CD4-positive, alpha-beta T cell (primary cell): ENCODE measurements around the gene OLFM1. TPM values are rescaled to one million over a fixed set of nuclear protein-coding genes. Genes with fewer than 3 reads are reported as not detected.

Source experiments
- ATAC-seq: fragments of 200-7000 bp; cut with Tn5 transposase; one replicate; pipeline ENCODE4 v1.10.0; 2022; ENCODE audit warnings: mild to moderate bottlenecking; ENCODE audit not compliant: poor library complexity
- CTCF ChIA-PET: fragments of 350-600 bp; sonication (Branson Sonifier 250); formaldehyde crosslinking; loops from one replicate; lab custom pipeline; 2021; ENCODE audit warnings: antibody characterized with exemption, inconsistent platforms; lab: Charles Lee
- POLR2A ChIA-PET: fragments of 350-600 bp; sonication (Branson Sonifier 250); formaldehyde crosslinking; loops from one replicate; lab custom pipeline; 2021; ENCODE audit warnings: antibody characterized with exemption, inconsistent platforms; lab: Charles Lee
- DNase-seq, 14 experiments: peaks; one replicate each; pipeline ENCODE4 v3.0.0-alpha.2; 2013 to 2020; ENCODE audit warnings: mixed read lengths in 2 of 14
- H3K27ac ChIP-seq, 2 donors: one replicate each; pipeline versions ENCODE4 v1.5.1 to v1.7.0; 2013; ENCODE audit warnings: low read length in 2 of 2, low read depth in 1 of 2, mild to moderate bottlenecking in 1 of 2
- H3K27me3 ChIP-seq, 2 experiments: 1 replicate in 1 of 2; 2 replicates in 1 of 2; pipeline versions ENCODE4 v1.6.1 to v1.7.0; 2013; ENCODE audit warnings: low read length in 2 of 2, control low read depth in 1 of 2, mild to moderate bottlenecking in 1 of 2, moderate library complexity in 1 of 2; ENCODE audit not compliant: insufficient read depth in 2 of 2, control insufficient read depth in 1 of 2
- H3K36me3 ChIP-seq: one replicate; pipeline ENCODE4 v1.6.1; 2013; ENCODE audit warnings: low read length, control low read depth; ENCODE audit not compliant: insufficient read depth
- H3K4me1 ChIP-seq: one replicate; pipeline ENCODE4 v1.6.1; 2013; ENCODE audit warnings: low read length, control low read depth; ENCODE audit not compliant: insufficient read depth
- H3K4me3 ChIP-seq: one replicate; pipeline ENCODE4 v1.5.1; 2013; ENCODE audit warnings: mild to moderate bottlenecking, low read length, moderate library complexity
- H3K9me3 ChIP-seq, 2 experiments: 1 replicate in 1 of 2; 2 replicates in 1 of 2; pipeline versions ENCODE4 v1.6.1 to v1.7.0; 2013; ENCODE audit warnings: low read length in 2 of 2, mild to moderate bottlenecking in 2 of 2, control low read depth in 1 of 2, moderate library complexity in 1 of 2; ENCODE audit not compliant: control insufficient read depth in 1 of 2, insufficient read depth in 1 of 2
- H3K27ac Mint-ChIP-seq: one replicate; pipeline ENCODE4 v1.8.0; 2020; ENCODE audit warnings: mixed read lengths
- H3K27me3 Mint-ChIP-seq: one replicate; pipeline ENCODE4 v1.8.0; 2021; ENCODE audit warnings: mixed read lengths
- H3K36me3 Mint-ChIP-seq: one replicate; pipeline ENCODE4 v1.8.0; 2021; ENCODE audit warnings: low read depth, mixed read lengths
- H3K4me1 Mint-ChIP-seq: one replicate; pipeline ENCODE4 v1.8.0; 2021; ENCODE audit warnings: low read depth, mixed read lengths
- H3K4me3 Mint-ChIP-seq: one replicate; pipeline ENCODE4 v1.8.0; 2020; ENCODE audit warnings: mild to moderate bottlenecking, mixed read lengths
- H3K9me3 Mint-ChIP-seq: one replicate; pipeline ENCODE4 v1.8.0; 2020; ENCODE audit warnings: mixed read lengths
- CTCF ChIP-seq: fragments of 200-600 bp; IDR thresholded peaks from one replicate; pipeline ENCODE4 v1.8.0; 2022; ENCODE audit warnings: antibody characterized with exemption, mild to moderate bottlenecking
- intact Hi-C, 2 experiments: fragments of 100-400 bp; cut with DNase I in 1 of 2; cut with micrococcal nuclease in 1 of 2; formaldehyde crosslinking; loops; one replicate each; pipeline versions ENCODE4 v1.15.1 to v1.9.0; 2023 to 2025; cut with DNase I, micrococcal nuclease
- total RNA-seq, 174 experiments: library from RNA in 2 of 174; stranded (reverse) in 2 of 174; gene quantifications; one replicate each; pipeline ENCODE4 v1.2.3 and lab custom pipeline; 2021 to 2026

OLFM1 gene
- total RNA-seq, 2 experiments from 2014 or later, result not detected

- intact Hi-C loops, result no loop called here
- ATAC-seq (no peak), DNase-seq (no peak)
- no peaks in the 10 kb centered on the region for H3K4me1 ChIP-seq
- H3K4me3 Mint-ChIP-seq, result no peak overlapping the region
- no peak overlapping the region for H3K27ac ChIP-seq
- H3K36me3 ChIP-seq, result no peaks in the 10 kb centered on the region
- peaks cover 11% of the 10 kb centered on the region for H3K27me3 Mint-ChIP-seq
- no peak overlapping the region for H3K27ac Mint-ChIP-seq
- H3K4me3 ChIP-seq, result no peak overlapping the region
- POLR2A ChIA-PET, result no interaction called here
- no peaks in the 10 kb centered on the region for H3K4me1 Mint-ChIP-seq
- no peaks in the 10 kb centered on the region for H3K9me3 Mint-ChIP-seq
- H3K36me3 Mint-ChIP-seq, result no peaks in the 10 kb centered on the region
- H3K27me3 ChIP-seq, result peaks cover 0 to 4% of the 10 kb centered on the region in 2 experiments
- no peak for TF ChIP-seq CTCF
- CTCF ChIA-PET, result no interaction called here
- H3K9me3 ChIP-seq, result peaks cover 0 to 58% of the 10 kb centered on the region in 2 experiments
These were observed 44.0 kb downstream of the OLFM1 start for GRCh38 chr9:135131488-135131887.

GRCh38 chr9:135132008-135132407, 44.5 kb downstream of the OLFM1 start:
- H3K4me1 Mint-ChIP-seq, result no peaks in the 10 kb centered on the region
- H3K36me3 Mint-ChIP-seq, result no peaks in the 10 kb centered on the region
- ChIA-PET POLR2A (no interaction called here), CTCF (no interaction called here)
- Histone ChIP-seq H3K36me3 (no peaks in the 10 kb centered on the region), H3K27ac (no peak overlapping the region), H3K4me1 (no peaks in the 10 kb centered on the region), H3K27me3 (peaks cover 0 to 4% of the 10 kb centered on the region in 2 experiments), H3K4me3 (no peak overlapping the region), H3K9me3 (peaks cover 0 to 63% of the 10 kb centered on the region in 2 experiments)
- intact Hi-C loops, result no loop called here
- ATAC-seq, result no peak
- peaks cover 15% of the 10 kb centered on the region for H3K27me3 Mint-ChIP-seq
- no peaks in the 10 kb centered on the region for H3K9me3 Mint-ChIP-seq
- DNase-seq, result no peak
- no peak overlapping the region for H3K27ac Mint-ChIP-seq
- TF ChIP-seq CTCF, result no peak
- H3K4me3 Mint-ChIP-seq, result no peak overlapping the region

- Mint-ChIP-seq H3K27ac (no peak overlapping the region), H3K9me3 (no peaks in the 10 kb centered on the region), H3K36me3 (no peaks in the 10 kb centered on the region), H3K27me3 (peaks cover 15% of the 10 kb centered on the region), H3K4me3 (no peak overlapping the region), H3K4me1 (no peaks in the 10 kb centered on the region)
- peaks cover 0 to 10% of the 10 kb centered on the region in 2 experiments for H3K27me3 ChIP-seq
- no peak overlapping the region for H3K27ac ChIP-seq
- ChIA-PET CTCF (no interaction called here), POLR2A (no interaction called here)
- no peak for TF ChIP-seq CTCF
- H3K4me1 ChIP-seq, result no peaks in the 10 kb centered on the region
- no peak overlapping the region for H3K4me3 ChIP-seq
- H3K9me3 ChIP-seq, result peaks cover 0 to 68% of the 10 kb centered on the region in 2 experiments
- ATAC-seq (no peak), DNase-seq (no peak)
- no peaks in the 10 kb centered on the region for H3K36me3 ChIP-seq
- intact Hi-C loops, result no loop called here
These were observed 47.0 kb downstream of the OLFM1 start for GRCh38 chr9:135134268-135135022.
